HG02623 (cell line): ENCODE data around the gene RAB38.

Source experiments
- ATAC-seq: cut with Tn5 transposase; IDR thresholded peaks from one replicate; pipeline ENCODE4 v1.9.1; 2021; ENCODE audit warnings: moderate library complexity; ENCODE audit not compliant: unreplicated experiment

RAB38 gene

GRCh38 chr11:88170673-88171072, 4.6 kb downstream of the RAB38 start:
- ATAC-seq: no peak

GRCh38 chr11:88169881-88170280, 5.4 kb downstream of the RAB38 start:
- no peak for ATAC-seq

- no peak for ATAC-seq
Measured at GRCh38 chr11:88169471-88169870, 5.8 kb downstream of the RAB38 start.

GRCh38 chr11:88167853-88168252, 7.4 kb downstream of the RAB38 start:
- ATAC-seq: no peak

- no peak for ATAC-seq
Measured at GRCh38 chr11:88164806-88165585, 10.2 kb downstream of the RAB38 start.

- no peak for ATAC-seq
Measured at GRCh38 chr11:88164320-88164719, 10.9 kb downstream of the RAB38 start.

GRCh38 chr11:88158081-88158480, 17.2 kb downstream of the RAB38 start:
- ATAC-seq: no peak

- no peak for ATAC-seq
Measured at GRCh38 chr11:88157370-88157769, 17.9 kb downstream of the RAB38 start.

GRCh38 chr11:88152381-88152780, 22.9 kb downstream of the RAB38 start:
- no peak for ATAC-seq

- no peak for ATAC-seq
Measured at GRCh38 chr11:88151709-88152265, 23.5 kb downstream of the RAB38 start.

GRCh38 chr11:88146106-88146505, 29.1 kb downstream of the RAB38 start:
- no peak for ATAC-seq

- no peak for ATAC-seq
Measured at GRCh38 chr11:88139865-88140264, 35.4 kb downstream of the RAB38 start.

GRCh38 chr11:88131764-88132470, 43.3 kb downstream of the RAB38 start:
- no peak for ATAC-seq

GRCh38 chr11:88122956-88123355, 52.3 kb downstream of the RAB38 start:
- ATAC-seq: no peak

- no peak for ATAC-seq
Measured at GRCh38 chr11:88119561-88119960, 55.7 kb downstream of the RAB38 start.

GRCh38 chr11:88117281-88117858, 57.9 kb downstream of the RAB38 start:
- ATAC-seq: no peak

- no peak for ATAC-seq
Measured at GRCh38 chr11:88115828-88116755, 59.2 kb downstream of the RAB38 start.

GRCh38 chr11:88114486-88115045, 60.7 kb downstream of the RAB38 start:
- no peak for ATAC-seq

GRCh38 chr11:88106666-88107065, 68.6 kb downstream of the RAB38 start:
- no peak for ATAC-seq

- ATAC-seq: no peak
Measured at GRCh38 chr11:88105951-88106350, 69.3 kb downstream of the RAB38 start.
